HG03558 (cell line): ENCODE data around the gene ORAI2.
A peak's percentile ranks its signal among the peaks of the same experiment; 100 is the strongest.
"Not testable (repeated sequence)": the region's sequence is repeated elsewhere in the genome, so short reads cannot be mapped to it uniquely, and the experiment has no call there.

ENCODE experiments used
- ATAC-seq: cut with Tn5 transposase; IDR thresholded peaks from one replicate; pipeline ENCODE4 v1.9.1; 2021; ENCODE audit warnings: moderate number of reproducible peaks; ENCODE audit not compliant: unreplicated experiment; ENCODE audit errors: extremely low read depth

ORAI2 gene

GRCh38 chr7:102433219-102434038 is at the start of gene ORAI2:
Gene ORAI2, plus strand, starts transcription at chr7:102433575. Its CDS starts 5,382 bp downstream, at chr7:102438957.
- ATAC-seq = no peak

- no peak for ATAC-seq
These were observed 46.3 kb upstream of the ORAI2 start for GRCh38 chr7:102387064-102387463.

- ATAC-seq = no peak
These were observed 43.6 kb upstream of the ORAI2 start for GRCh38 chr7:102389810-102390209.

- ATAC-seq = no peak
These were observed 42.5 kb upstream of the ORAI2 start for GRCh38 chr7:102390697-102391484.

GRCh38 chr7:102392330-102392729 is 41.0 kb upstream of the ORAI2 start:
- no peak for ATAC-seq

GRCh38 chr7:102393467-102393866 is 39.9 kb upstream of the ORAI2 start:
- ATAC-seq = no peak

GRCh38 chr7:102395592-102395872 is 37.8 kb upstream of the ORAI2 start:
- ATAC-seq = no peak

- ATAC-seq = peak; percentile 96
These were observed 37.3 kb upstream of the ORAI2 start, which contains the start of gene PRKRIP1 for GRCh38 chr7:102395873-102396709. Gene PRKRIP1, plus strand, starts transcription at chr7:102396363. Its CDS starts 49 bp downstream, at chr7:102396412.

GRCh38 chr7:102396710-102397019 is 36.7 kb upstream of the ORAI2 start:
- ATAC-seq = no peak

GRCh38 chr7:102398543-102398942 is 34.8 kb upstream of the ORAI2 start:
- ATAC-seq = no peak

- no peak for ATAC-seq
These were observed 33.0 kb upstream of the ORAI2 start for GRCh38 chr7:102400360-102400759.

- ATAC-seq = no peak
These were observed 29.8 kb upstream of the ORAI2 start for GRCh38 chr7:102403563-102403962.

GRCh38 chr7:102404005-102404861 is 29.1 kb upstream of the ORAI2 start:
- ATAC-seq = peak; percentile 50

GRCh38 chr7:102404862-102405188 is 28.6 kb upstream of the ORAI2 start:
- ATAC-seq = not testable (repeated sequence)

- no peak for ATAC-seq
These were observed 25.5 kb upstream of the ORAI2 start for GRCh38 chr7:102407910-102408309.

- not testable (repeated sequence) for ATAC-seq
These were observed 24.8 kb upstream of the ORAI2 start for GRCh38 chr7:102408530-102408929.

- ATAC-seq = no peak
These were observed 24.0 kb upstream of the ORAI2 start for GRCh38 chr7:102409340-102409739.

GRCh38 chr7:102410123-102410522 is 23.3 kb upstream of the ORAI2 start:
- ATAC-seq = no peak

- ATAC-seq = no peak
These were observed 22.5 kb upstream of the ORAI2 start for GRCh38 chr7:102410918-102411317.

GRCh38 chr7:102412548-102412947 is 20.8 kb upstream of the ORAI2 start:
- ATAC-seq = no peak
